OCI-LY1 (cell line): ENCODE measurements around the gene PYDC1.

Experiments
- H2AFZ ChIP-seq: fragments of 200-600 bp; sonication (generic), shearing (Covaris generic); 2 replicates; pipeline ENCODE4 v1.6.0; 2014; ENCODE audit warnings: antibody characterized with exemption, mild to moderate bottlenecking, low read length
- H3F3A ChIP-seq: fragments of 200-600 bp; sonication (generic), shearing (Covaris generic); 2 replicates; pipeline ENCODE4 v1.6.0; 2014; ENCODE audit warnings: mild to moderate bottlenecking, antibody characterized with exemption, low read length, moderate library complexity; ENCODE audit not compliant: insufficient read depth
- H3K27ac ChIP-seq: fragments of 200-600 bp; sonication (generic); 2 replicates; pipeline ENCODE4 v1.5.1; 2014; ENCODE audit warnings: low read length, mixed run types, mild to moderate bottlenecking, low read depth; ENCODE audit not compliant: poor library complexity, severe bottlenecking
- H3K27me3 ChIP-seq: fragments of 200-600 bp; sonication (generic); 2 replicates; pipeline ENCODE4 v1.6.0; 2014; ENCODE audit warnings: antibody characterized with exemption, mild to moderate bottlenecking, low read length, moderate library complexity; ENCODE audit not compliant: insufficient read depth
- H3K36me3 ChIP-seq: fragments of 200-600 bp; sonication (generic); 2 replicates; pipeline ENCODE4 v1.6.1; 2014; ENCODE audit warnings: mild to moderate bottlenecking, antibody characterized with exemption, low read length, moderate library complexity, mixed read lengths; ENCODE audit not compliant: insufficient read depth
- H3K4me1 ChIP-seq: fragments of 200-600 bp; sonication (generic); 2 replicates; pipeline ENCODE4 v1.5.1; 2014; ENCODE audit warnings: mild to moderate bottlenecking, low read length, moderate library complexity; ENCODE audit not compliant: insufficient read depth, severe bottlenecking
- H3K4me2 ChIP-seq: fragments of 200-600 bp; sonication (generic), shearing (Covaris generic); 2 replicates; pipeline ENCODE4 v1.6.1; 2014; ENCODE audit warnings: low read length
- H3K4me3 ChIP-seq: fragments of 200-600 bp; sonication (generic); 2 replicates; pipeline ENCODE4 v1.5.1; 2014; ENCODE audit warnings: low read length, low read depth, mild to moderate bottlenecking, mixed read lengths; ENCODE audit not compliant: poor library complexity, severe bottlenecking
- H3K79me2 ChIP-seq: fragments of 200-600 bp; shearing (Covaris generic); 2 replicates; pipeline ENCODE4 v1.6.1; 2016; ENCODE audit warnings: mixed run types, low read length, mixed read lengths; ENCODE audit not compliant: insufficient read depth
- H3K9ac ChIP-seq: fragments of 200-600 bp; sonication (generic), shearing (Covaris generic); 2 replicates; pipeline ENCODE4 v1.6.1; 2014; ENCODE audit warnings: mild to moderate bottlenecking, low read length, mixed read lengths
- H3K9me2 ChIP-seq: fragments of 200-600 bp; sonication (generic), shearing (Covaris generic); 2 replicates; pipeline ENCODE4 v1.6.1; 2014; ENCODE audit warnings: low read depth, mild to moderate bottlenecking, low read length, mixed read lengths
- H3K9me3 ChIP-seq: fragments of 200-600 bp; shearing (Covaris generic); 2 replicates; pipeline ENCODE4 v1.6.1; 2014; ENCODE audit warnings: low read length, mixed read lengths
- H4K20me1 ChIP-seq: fragments of 200-600 bp; sonication (generic), shearing (Covaris generic); 2 replicates; pipeline ENCODE4 v1.6.0; 2016; ENCODE audit warnings: mild to moderate bottlenecking, low read length; ENCODE audit not compliant: insufficient read depth
- CTCF ChIP-seq: fragments of 200-600 bp; sonication (generic), shearing (Covaris generic); IDR thresholded peaks from 2 replicates; pipeline ENCODE4 v1.5.1; 2017; ENCODE audit warnings: mild to moderate bottlenecking, antibody characterized with exemption, low read length, moderate library complexity, mixed read lengths
- EZH2 ChIP-seq: fragments of 200-600 bp; sonication (generic), shearing (Covaris generic); IDR thresholded peaks from 2 replicates; pipeline ENCODE4 v1.8.0; 2017; ENCODE audit warnings: borderline replicate concordance, mixed run types, mild to moderate bottlenecking, antibody characterized with exemption, low read length, moderate library complexity, mixed read lengths

The PYDC1 gene

GRCh38 chr16:31181102-31181830 lies 35.7 kb downstream of the PYDC1 start:
- peak overlapping the region; percentile 94 for H3K4me2 ChIP-seq
- H3K9me2 ChIP-seq = no peaks in the 10 kb centered on the region
- peak overlapping the region; percentile 75 for H3K4me3 ChIP-seq
- no peaks in the 10 kb centered on the region for H3K27me3 ChIP-seq
- peaks cover 47% of the 10 kb centered on the region for H3K79me2 ChIP-seq
- H2AFZ ChIP-seq = no peak overlapping the region
- peak overlapping the region; percentile 89 for H3K9ac ChIP-seq
- H4K20me1 ChIP-seq = peaks cover 7% of the 10 kb centered on the region; the same call in 1 of the 2 replicates
- peaks cover 5% of the 10 kb centered on the region; the same call in 1 of the 2 replicates for H3F3A ChIP-seq
- peak overlapping the region; percentile 88 for H3K27ac ChIP-seq
- H3K9me3 ChIP-seq = no peaks in the 10 kb centered on the region
- peaks cover 57% of the 10 kb centered on the region for H3K36me3 ChIP-seq
- TF ChIP-seq CTCF (no peak), EZH2 (no peak)
- peaks cover 31% of the 10 kb centered on the region for H3K4me1 ChIP-seq

DNA sequence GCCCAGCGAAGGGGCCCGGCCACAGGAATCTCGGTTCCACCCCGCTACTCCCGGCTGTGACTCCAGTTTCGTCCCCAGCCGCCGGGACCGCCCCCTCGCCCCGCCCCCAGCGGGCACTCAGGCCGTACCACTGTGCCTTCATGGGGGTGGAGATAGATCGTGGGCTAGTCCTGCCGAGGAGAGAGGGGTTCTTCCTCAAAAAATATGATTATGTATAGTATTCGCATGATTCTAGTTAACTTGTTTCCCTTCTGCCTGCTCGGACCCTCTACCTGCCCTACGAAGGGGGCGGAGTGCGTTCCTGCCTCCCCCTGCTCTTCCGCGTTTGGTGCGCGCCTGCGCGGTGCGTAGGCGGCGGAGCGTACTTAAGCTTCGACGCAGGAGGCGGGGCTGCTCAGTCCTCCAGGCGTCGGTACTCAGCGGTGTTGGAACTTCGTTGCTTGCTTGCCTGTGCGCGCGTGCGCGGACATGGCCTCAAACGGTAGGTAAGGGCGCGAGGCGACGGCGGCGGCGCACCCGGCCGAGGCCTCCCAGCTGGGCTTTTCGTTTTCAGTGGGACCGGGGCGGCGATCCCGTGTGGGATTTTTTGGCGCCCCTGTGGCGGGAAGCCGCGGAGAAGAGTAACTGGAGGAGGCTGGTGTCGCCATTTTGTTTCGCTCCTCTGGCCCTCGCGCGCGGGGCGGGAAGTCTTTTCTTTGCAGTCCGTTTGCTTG lies 37.0 kb downstream of the PYDC1 start, which contains the start of gene FUS:
FUS (plus strand) TSS at position 393 of the 713 bp plus-strand sequence; CDS start at position 469, 76 bp downstream.
- no peak within 1 kb of the TSS for H2AFZ ChIP-seq
- peak within 1 kb of the TSS; percentile 89 for H3K9ac ChIP-seq
- H3K27ac ChIP-seq = peak within 1 kb of the TSS; percentile 88
- TF ChIP-seq EZH2 (no peak), CTCF (no peak)
- H3K36me3 ChIP-seq = peaks cover 43% of the 10 kb centered on the region
- no peaks in the 10 kb centered on the region for H3K27me3 ChIP-seq
- no peaks in the 10 kb centered on the region for H3K9me3 ChIP-seq
- H3K9me2 ChIP-seq = no peaks in the 10 kb centered on the region
- H3K4me1 ChIP-seq = peaks cover 31% of the 10 kb centered on the region
- H3K4me2 ChIP-seq = peak within 1 kb of the TSS; percentile 94
- peaks cover 7% of the 10 kb centered on the region; the same call in 1 of the 2 replicates for H4K20me1 ChIP-seq
- H3K4me3 ChIP-seq = peak within 1 kb of the TSS; percentile 75
- peaks cover 39% of the 10 kb centered on the region for H3K79me2 ChIP-seq
- peaks cover 5% of the 10 kb centered on the region; the same call in 1 of the 2 replicates for H3F3A ChIP-seq

GRCh38 chr16:31179219-31179746 lies 37.7 kb downstream of the PYDC1 start:
- H3K9me2 ChIP-seq = no peaks in the 10 kb centered on the region
- peak overlapping the region; percentile 89 for H3K9ac ChIP-seq
- peak overlapping the region; percentile 94 for H3K4me2 ChIP-seq
- H3F3A ChIP-seq = peaks cover 5% of the 10 kb centered on the region; the same call in 1 of the 2 replicates
- H3K27me3 ChIP-seq = no peaks in the 10 kb centered on the region
- TF ChIP-seq EZH2 = no peak
- TF ChIP-seq CTCF = no peak
- H3K79me2 ChIP-seq = peaks cover 39% of the 10 kb centered on the region
- no peak overlapping the region for H2AFZ ChIP-seq
- H3K4me3 ChIP-seq = peak overlapping the region; percentile 75
- H3K36me3 ChIP-seq = peaks cover 37% of the 10 kb centered on the region
- peaks cover 31% of the 10 kb centered on the region for H3K4me1 ChIP-seq
- peak overlapping the region; percentile 88 for H3K27ac ChIP-seq
- H4K20me1 ChIP-seq = peaks cover 7% of the 10 kb centered on the region; the same call in 1 of the 2 replicates
- no peaks in the 10 kb centered on the region for H3K9me3 ChIP-seq
